Mammary epithelial cell (primary cell): ENCODE data around the gene KCNB1.

ENCODE experiments used
- CTCF ChIP-seq, 2 donors: IDR thresholded peaks in 1 of 2; conservative IDR thresholded peaks in 1 of 2; 2 replicates each; pipeline ENCODE4 v1.5.1; 2011 to 2012; ENCODE audit warnings: inconsistent platforms in 2 of 2, low read length in 2 of 2, mild to moderate bottlenecking in 2 of 2, control low read depth in 1 of 2, low read depth in 1 of 2; ENCODE audit not compliant: insufficient read depth in 1 of 2; ENCODE audit errors: extremely low read depth in 1 of 2
- EZH2 ChIP-seq: IDR thresholded peaks from 2 replicates; pipeline ENCODE4 v1.6.1; 2012; ENCODE audit warnings: low read length, inconsistent platforms, borderline replicate concordance

DNA sequence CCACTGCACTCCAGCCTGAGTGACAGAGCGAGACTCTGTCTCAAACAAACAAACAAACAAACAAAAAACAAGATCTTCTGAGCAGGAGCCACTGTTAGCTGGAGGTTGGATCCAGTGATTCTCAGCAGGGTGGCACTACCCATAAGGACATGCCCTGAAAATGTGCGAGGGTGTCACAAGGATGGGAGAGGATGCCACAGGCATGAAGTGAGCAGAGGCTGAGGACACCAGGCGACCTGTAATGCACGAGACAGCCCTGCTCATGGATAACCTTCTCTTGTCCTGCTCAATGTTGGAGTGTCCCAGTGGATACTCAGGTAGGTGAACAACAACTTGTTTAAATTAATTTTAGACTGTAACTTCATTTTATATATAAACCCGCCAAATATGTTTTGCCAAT lies 76.8 kb downstream of the KCNB1 start:
- TF ChIP-seq CTCF (conservative IDR thresholded peaks at IDR 0.05 in 1 of 2, IDR thresholded peaks at IDR 0.05 in 1 of 2; ENCODE audit: extremely low read depth in 1 of 2, insufficient read depth in 1 of 2, low read depth in 1 of 2, low read length in 2 of 2) (no peak), EZH2 (no peak)
